HL-60 (cell line): ENCODE results near the gene VASP.

Experiments
- CTCF ChIP-seq: IDR thresholded peaks from one replicate; pipeline ENCODE4 v1.5.1; 2011; ENCODE audit warnings: low read length, control low read depth, inconsistent platforms; ENCODE audit not compliant: insufficient read depth
- POLR2AphosphoS5 ChIP-seq: IDR thresholded peaks from 2 replicates; pipeline ENCODE4 v1.6.1; 2012; ENCODE audit warnings: low read depth

- no peak for TF ChIP-seq CTCF
- no peak; the same call in 1 of the 2 replicates for TF ChIP-seq POLR2AphosphoS5
Measured at GRCh38 chr19:45468159-45468651, 39.1 kb upstream of the VASP start.
